COLO829 (cell line): ENCODE measurements around the gene FAF2.

Experiments used
- DNase-seq: peaks from one replicate; pipeline ENCODE4 v3.0.0; 2012; ENCODE audit warnings: low spot score

FAF2 gene

DNA sequence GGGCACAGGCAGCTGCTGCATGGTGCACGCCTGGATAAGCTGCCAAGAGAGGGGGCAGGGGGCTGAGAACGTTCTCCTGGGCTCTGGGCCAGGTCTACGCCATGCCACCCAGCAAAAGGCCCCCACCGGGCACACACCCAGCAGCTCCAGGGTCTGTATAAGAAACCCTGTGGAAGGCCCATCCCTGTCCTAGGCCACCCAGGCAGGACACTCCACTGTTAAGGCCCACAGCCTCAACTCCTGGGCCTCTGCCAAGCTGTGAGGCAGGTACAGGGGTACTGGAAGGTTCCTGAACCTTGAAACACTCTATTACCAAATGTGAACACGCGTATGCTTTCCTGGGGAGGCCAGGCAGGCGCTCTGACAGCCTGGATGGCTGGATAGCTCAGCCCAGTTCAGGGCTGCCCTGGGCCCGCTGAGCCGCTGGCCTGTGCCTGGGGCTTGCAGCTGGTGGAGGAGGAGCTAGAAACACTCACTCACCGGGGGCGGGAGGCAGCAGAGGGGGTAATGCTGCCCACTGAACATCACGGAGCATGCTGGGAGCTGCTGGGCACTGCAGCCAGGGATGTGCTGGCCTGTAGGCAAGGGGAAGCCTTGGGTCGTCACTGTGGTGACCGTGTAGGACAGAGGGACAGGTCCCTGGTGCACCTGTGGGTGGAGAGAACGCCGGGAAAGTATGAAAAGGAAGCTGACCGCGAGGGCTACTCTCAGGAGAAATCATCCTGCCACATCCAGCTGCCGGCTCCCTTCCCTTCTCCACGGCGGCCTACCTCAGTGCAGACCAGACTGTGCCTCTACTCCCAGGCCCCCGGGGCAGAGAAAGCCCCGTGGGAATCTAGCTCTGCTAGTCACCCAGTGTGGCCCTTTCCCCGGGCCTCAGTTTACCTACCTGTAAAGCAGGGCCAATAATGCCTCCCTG is 83.1 kb downstream of the FAF2 start:
- DNase-seq = no peak

DNA sequence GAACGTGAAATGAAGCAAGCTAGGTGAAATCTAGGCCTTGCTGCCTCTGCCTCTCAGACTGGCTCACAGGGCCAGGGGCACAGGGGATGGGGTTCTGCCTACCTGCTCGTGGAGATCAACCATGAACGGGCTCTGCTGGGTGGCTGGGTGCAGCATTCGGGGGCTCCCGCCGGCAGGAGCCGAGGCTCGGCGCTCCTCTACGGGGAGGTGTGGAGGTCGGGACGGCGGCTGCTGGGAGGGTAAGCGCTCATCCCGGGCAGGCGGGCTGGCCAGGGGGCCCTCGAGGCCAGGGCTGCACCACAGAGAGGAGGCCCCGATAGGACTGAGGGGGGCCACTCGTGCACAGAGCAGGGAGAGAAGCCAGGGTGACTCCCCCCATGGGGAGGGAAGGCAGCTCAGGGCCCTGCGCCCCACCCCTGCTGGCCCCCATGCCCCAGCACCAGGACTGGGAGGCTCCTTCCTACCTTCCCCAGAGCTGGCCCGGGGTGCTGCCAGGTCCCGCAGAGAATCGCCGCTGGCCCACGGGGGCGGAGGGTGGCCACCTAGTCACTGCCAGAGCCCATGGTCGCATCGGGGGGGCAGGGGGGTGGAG is 83.8 kb downstream of the FAF2 start:
- no peak for DNase-seq

DNA sequence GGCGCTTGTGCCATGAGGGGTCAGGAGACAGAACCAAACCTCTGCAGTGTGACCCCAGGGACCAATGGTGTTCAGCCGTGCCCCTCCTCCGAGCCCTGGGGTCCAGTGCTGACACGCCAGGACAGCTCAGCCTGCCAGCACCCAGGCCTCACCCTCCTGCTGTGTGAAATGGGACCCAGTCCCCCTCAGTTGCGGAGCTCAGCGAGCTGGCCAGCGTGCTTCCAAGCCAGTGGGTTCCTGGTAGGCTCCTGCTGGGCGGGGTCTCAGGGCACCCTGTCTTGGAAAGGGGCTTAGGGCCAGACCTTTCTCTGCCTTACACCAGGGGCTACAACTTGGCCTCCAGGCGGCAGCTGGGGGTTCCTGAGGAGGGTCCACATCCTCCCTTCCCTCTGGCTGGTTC is 84.6 kb downstream of the FAF2 start:
- no peak for DNase-seq

DNA sequence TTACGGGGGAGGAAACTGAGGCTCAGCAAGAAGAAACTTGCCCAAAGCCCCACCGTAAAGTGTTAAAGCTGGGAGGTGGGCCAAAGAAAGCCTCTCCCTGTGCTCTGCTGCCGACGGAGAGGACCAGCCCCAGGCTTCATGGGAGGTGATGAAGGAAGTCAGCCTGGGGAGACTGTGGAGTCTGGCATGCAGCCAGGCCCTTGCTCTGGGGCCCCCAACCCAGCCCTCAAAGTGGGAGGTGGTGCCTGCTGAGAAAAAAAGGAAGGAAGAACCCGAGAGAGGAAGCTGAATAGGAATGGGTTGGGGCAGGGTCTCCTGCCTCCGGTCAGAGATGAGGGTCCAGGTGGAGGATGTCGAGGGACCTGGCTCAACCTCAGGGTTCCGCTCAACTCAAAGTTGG is 85.2 kb downstream of the FAF2 start:
- DNase-seq = no peak

DNA sequence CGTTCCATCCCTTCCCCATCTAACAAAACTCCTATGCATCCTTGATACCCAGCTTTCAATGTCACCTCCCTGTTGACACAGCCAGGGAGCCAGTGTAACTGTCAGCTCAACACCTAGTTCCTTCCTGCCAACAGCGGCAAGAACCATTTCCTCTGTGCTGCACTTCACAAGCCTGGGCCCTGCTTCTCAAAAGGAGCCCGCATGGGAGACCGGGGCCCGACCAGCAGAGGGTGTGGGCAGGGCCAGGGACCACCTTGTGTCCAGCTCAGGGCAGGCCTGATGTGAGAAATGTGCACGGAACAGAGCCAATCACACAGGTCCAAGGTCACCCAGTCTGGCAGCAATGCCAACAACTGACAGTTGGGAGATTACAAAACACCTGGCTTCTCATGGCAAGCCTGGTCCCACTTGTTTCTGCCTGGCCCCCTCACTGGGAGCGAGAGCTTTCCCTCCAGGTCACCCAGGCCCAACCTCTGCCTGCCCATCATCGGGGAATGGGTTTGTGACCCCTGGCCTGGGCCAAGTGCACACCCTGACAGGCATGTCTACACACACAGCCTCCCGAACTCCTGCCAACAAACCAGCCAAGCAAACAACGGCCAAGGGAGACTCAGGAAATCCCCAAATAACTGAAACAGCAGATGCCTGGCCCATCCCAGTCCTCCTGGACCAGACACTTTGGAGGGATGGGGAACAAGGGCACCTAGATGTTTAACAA is 85.9 kb downstream of the FAF2 start:
- DNase-seq = no peak

DNA sequence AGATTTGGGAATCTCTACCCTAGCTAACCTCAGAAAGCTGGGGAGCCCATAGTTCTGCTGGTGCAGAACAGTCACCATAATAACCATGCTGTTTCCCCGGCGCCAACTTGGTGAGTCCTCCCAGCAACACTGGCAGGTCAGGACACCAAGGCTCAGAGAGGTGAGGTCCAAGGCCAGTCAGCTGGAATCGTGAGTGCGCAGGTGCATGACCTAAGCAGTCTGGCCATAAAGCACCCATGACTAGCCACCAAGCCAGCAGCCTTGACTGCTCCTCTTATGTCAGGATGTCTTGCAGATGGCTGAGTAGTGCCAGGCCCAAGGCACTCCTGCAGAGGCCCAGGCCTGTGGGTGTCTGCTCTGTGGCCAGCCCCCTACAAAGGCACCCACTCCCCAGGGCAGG is 86.5 kb downstream of the FAF2 start:
- DNase-seq = no peak

DNA sequence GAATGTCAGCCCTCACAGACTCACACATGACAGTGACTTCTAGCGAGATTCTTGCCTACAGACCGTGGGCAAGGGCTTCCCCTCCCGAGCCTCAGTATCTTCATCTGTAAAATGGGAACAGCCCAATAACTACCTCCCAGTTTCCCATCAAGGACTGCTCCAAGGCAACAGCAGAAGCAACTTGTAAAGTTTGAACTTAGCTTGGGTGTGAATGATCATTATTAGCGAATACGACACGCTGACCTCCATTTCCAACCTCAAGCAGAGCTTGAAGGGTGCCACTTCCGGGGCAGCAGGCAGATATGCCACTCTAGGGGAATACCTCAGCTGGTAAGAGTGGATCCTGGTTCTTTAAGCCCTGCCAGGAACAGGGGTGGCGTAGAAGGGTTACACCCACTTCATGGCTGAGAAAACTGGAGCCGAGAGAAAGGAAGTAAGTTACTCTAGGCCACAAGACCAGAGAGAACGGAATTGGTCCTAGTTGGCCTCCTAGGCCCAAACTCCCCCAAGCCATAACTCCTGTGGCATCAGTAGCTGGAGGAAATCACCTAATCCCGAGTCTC is 87.0 kb downstream of the FAF2 start:
- no peak for DNase-seq

DNA sequence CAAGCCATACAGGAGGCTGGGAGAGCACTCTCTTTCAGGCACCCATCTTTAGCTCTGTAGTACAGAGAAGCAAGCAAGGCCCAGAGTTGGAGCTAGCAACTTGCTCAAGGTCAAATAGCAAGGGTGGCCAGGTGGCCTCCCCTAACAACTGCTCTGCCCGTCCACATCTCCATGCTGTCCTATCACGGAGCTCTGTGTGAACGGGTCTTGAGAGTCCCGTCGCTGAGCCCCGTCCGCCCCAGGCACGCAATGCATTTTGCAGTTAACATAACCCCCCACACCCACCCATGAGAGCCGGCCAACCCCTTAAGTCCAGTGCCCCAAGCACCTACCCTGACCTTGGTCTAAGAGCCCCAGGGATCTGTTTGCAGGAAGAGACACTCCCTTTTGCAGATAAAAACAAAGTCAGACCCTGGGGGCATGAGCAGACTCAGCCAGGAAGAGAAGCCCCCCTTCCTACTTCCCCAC is 87.5 kb downstream of the FAF2 start:
- no peak for DNase-seq

DNA sequence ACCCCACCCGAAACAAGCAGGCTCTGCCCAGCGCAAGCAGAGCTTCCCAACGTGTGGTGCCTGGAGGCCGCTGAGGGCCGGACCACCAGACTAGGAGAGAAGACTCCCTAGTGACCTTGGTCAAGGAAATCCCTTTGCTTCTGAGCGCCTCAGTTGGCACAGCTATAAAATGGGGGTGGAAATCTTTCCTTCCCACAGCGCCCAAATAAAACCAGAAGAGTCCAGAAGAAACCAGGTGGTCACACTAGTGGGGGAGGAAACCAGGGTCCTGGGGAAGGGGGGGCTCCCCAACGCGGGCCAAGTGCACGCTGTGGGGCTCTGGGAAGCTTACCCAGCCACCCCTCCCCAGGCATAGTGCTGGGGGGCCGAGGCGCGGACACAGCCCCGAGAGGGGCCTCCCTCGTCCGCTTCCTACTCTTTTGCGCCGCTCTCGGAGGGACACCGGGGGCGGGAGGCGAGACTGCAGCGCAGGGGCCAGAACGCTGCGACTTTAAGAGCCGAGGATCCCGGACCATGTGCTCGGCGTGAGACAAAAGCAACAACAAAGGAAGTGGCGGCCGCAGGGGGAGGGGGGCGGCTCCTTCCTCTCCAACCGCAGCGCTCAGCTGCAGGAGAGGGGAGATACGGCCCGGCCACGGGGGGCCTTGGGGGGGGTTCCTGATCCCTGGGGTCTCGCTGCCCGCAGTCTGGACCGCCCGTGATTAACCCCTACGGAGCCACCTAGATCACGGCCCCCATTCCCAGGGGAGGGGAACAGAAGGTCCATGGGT is 88.1 kb downstream of the FAF2 start:
- DNase-seq = peak; percentile 44

DNA sequence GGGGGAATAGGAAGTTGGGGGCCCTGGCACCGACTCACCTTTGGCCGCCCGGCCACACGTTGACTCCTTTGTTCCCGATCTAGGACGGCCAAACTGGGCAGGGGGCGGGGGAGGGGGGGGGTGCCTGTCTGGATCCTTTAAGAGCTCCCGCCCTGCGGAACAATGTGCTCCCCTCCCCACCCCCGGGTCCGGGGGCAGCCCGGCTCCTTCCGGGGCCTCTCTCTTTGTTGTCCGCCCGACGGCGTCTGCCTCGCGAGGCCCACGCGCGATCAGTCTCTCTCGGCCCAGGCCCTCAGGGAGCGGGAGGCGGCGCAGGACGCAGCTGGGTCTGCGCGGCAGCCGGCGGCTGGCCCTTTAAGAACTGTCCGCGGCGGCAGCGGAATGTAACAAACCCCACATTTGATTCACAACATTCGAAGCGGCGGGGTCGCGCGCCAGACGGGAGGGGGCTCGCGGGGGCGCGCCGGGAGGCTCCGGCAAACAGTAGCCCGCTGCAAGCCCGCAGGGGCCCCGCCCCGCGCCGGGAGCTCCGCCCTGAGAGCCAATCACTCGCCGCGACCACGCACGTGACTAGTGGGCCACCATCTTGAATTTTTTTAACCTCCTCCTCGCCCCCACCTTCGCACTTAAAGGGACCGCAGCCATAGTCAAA is 88.8 kb downstream of the FAF2 start, which contains the start of gene RNF44:
RNF44 (minus strand) TSS at position 501 of the 652 bp plus-strand sequence. CDS start 4,930 bp downstream, outside the sequence.
- DNase-seq = peak; percentile 80

DNA sequence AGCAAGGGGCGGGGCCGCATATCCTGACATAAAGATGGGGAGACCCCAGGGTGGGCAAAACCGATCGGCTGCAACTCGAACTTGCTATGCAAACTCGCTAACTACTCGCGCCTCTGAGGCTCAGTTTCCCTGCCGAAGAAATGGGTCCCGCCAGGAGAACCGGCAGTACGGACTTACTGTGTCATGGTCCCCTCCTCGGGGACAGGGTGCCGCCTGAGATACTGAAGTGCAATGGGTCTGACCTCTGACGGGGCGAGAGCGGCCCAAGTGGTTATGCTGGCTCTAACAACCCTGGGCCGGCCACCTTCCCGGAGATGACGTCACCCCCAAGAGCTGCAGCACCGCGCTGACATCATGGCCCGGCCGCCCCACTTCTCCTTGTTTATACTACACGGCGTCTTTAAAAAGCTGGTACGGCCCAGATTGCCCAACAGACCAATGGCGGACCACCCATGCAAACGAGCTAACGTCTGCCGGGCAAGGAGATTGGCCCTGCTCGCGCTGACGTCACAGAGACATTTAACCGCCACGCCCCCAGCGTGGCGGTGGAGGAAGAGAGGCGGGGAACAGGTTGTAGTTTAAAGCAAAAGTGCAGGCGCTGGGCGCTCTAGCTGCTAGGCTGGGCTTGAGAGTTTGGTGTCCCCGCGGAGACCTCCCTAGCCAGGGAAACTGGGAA is 89.5 kb downstream of the FAF2 start:
- peak; percentile 87 for DNase-seq

DNA sequence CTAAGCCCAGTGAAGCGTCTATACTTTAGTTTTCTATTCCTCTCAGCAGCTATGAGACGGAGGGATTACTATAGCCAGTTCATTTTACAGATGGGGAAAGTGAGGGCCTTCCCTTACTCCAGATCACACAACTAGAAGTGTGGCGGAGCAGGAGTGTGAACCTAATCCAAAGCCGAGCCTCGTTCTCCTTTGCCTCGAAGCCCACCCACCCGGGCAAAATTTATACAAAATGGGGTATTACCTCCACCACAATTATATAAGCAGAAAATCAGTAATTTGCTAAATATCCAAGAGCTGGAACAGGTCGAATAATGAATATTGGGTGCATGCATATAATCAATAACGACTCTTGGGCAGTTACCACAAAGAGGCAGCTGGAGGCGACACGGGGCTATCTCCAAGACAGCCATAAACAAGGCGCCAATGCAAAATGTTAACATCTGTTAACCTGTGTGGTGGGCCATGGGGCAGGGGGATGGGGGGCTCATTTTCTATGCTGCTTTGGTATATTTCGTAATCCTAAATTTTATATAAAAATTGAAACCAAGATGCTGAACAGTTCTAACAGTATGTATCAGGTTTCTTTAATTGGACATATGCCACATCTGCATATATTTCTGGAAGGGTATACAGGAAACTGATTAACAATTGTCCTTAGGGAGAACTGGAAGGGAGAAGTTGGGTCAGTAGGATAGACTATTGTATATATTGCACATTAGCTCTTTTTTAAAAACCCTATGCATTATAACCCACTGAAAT is 90.2 kb downstream of the FAF2 start:
- DNase-seq = no peak

DNA sequence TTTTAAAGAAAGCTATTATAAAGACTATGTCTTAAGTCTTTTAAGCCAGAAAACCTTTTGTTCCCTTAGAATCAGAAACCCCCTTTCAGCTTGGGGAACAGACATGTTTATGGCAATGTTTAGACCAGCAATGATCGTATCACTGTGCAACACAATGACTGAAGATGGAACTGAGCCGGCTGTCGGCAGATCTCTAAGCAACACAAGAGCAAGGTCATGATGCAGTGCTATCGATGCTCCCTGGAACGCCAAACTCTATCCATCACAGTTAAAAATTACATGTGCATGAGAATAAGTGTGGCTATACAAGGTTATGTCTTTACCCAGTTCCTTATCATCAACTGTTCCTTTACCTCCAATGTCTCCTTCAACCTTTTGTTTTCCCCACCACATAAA is 90.8 kb downstream of the FAF2 start:
- DNase-seq = no peak

DNA sequence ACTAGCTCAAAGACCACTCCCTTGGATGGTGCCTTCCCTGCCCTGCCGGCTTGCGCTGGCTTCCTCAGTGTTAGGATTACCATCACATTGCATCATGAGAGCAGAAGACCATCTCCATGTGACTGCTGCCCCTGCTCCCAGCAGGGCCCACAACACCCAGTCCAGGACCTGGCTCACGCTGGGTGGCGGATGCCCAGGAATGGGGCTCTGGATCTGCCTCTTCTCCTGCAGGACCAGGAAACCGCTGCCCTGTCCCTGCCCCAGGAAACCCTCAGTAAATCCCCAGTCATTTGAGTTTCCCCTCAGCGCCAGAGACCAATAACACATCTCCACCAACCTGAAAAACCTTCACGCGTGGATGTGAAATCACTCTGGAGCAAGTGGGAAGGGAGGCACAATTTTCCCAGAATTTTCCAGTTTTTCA is 92.3 kb downstream of the FAF2 start:
- DNase-seq = no peak

DNA sequence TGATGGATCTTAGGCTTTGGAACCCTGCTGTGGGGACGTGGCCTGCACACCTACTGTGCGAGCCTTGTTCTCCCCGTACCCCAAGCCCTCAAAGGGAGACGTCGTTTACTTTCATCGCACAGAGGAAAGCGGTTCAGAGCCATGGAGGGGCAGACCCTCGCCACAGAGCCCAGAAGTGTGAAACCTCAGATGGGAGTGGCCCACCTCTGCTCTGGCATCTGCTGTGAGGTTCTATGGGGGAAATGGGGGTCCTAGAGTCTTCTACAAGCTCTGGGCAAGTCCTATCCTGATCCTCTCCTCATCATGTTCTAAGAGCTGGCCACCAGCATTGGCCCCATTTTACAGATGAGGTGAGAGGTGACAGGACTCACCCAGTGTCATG is 92.8 kb downstream of the FAF2 start:
- DNase-seq = no peak

DNA sequence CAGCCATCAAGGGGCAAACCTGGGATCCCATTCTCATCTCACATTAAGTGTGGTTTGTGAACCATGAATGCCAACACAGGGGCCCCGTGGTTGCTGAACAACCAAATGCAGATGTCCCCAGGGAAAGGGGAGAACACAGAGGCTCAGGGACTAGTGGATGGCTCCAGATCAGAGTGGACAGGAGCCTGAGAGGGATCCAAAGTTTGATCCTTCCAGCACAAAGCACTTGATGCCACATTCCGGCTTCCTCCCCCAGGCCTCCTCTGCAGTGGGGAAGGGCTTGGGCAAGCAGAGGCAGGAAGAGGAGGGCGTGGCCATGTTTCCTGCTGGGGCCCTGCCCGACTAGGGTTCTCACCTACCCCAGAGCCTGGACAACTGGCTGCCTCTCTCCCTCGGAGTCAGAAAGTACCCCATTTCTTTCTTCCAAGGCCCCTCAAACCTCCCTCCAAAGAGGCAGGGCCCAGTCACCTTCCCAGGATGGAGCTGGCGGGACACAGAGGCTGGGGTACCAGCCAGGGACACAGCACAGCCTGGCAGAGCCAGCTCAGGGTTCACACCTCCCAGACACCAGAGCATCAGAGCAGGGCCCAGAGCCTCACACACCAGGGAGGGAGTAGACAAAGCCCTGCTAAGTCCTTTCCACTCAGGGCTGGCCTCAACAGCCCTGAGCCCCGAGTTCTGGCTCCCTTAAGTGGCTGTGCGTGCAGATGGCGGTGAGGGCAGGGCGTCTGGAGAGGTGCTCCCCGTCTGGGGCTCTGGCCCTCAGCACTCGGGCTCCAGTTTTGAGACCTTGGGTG is 93.4 kb downstream of the FAF2 start:
- no peak for DNase-seq

DNA sequence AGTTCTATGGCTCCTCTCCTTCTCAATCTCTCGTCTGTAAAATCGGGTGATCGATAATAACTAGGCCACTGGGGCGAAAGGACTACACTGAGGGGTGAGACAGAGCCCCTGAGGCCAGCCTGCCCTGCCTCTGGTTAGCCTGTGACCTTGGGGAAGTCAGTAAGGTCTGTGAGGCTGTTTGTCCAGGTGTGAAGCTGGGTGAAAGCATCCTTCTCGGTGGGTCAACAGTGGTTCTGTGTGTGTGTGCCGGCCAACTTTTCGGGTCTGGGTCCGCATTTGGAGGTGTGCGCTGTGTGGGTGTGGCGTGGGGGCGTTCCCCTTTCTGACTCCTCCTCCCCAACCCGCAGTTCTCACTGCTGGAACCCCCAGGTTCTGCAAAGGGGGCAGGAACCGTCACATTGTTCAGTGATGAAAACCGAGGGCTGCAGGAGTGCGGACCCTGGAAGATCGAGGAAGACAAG is 94.0 kb downstream of the FAF2 start:
- no peak for DNase-seq

DNA sequence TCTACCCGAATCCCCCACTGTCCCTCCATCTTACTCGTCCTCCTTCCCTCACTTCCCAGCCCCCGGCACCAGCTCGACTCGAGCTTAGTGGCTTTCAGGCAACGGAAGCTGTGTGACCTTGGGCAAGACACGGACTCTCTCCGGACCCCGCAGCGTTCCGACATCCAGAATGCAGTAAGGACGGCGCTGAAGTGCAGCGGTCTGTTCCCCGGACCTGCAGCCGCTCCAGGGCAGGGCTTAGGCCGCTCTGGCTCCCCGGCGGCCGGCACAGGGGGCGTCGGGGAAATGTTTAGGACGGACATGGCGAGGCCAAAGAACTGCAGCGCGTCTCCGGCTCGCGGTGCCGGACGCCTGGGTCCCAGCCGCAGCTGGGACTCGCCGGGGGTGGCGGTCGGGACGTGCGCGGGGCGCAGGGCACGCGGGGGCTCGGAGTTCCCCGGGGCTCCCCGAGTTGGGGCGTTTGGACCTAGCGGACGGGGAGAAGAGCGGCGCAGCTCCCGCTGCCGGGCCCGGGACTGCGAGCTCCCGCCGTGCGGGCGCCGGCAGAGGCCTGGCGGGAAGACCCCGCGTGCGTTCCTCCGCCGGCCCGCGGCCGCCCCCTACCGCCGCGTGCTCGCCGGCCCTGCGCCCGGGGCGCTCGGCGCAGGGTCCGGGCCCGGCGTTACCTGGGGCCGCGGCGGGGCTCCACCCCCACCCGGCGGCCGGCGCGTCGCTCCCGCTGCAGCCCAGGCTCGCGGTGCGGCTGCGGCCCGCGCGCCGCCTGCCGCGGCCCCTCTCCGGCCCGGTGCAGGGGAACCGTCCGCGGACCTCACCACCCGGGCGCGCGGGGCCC is 94.6 kb downstream of the FAF2 start:
- no peak for DNase-seq
